ENCODE measurements around the gene MICAL3. TPM values are rescaled to one million over a fixed set of nuclear protein-coding genes. Genes with fewer than 3 reads are reported as not detected.

MICAL3 gene
- total and polyA plus RNA-seq, 7 donors: 9.6 to 94.2 (median 35.0) TPM

DNA sequence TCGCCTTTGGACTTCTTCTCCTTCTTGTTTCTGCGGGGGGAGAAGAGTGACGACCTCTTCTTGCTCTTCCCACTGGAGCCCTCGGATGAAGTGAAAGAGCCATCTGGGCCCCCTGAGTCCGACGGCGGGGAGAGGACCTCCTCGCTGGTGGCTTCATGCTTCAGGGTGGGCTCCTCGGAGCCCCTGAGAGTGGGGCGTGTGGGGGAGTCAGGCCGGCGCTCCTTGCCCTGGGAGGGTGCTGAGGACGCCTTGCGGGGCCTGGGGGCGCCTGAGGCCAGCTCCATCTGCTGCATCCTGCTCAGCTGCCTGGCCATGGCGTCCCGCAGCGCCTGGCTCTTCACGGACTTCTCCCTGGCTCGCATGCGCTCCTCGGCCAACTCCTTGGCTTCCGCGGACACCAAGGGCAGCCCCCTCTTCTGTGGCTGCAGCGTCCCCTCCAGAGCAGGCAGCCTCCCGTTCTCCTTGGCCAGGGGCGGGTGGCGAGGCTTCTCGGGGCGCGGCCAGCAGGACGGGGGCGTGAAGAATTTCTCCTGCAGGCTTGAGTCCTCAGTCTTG, 206.8 kb downstream of the MICAL3 start:
- H3K27me3 ChIP-seq: no peaks in the 10 kb centered on the region
- H3K4me1 ChIP-seq: no peaks in the 10 kb centered on the region
- no peak overlapping the region for H3K4me3 ChIP-seq
- TF ChIP-seq EP300 (IDR thresholded peaks at IDR 0.05): no peak
- TF ChIP-seq, protein P1, sequence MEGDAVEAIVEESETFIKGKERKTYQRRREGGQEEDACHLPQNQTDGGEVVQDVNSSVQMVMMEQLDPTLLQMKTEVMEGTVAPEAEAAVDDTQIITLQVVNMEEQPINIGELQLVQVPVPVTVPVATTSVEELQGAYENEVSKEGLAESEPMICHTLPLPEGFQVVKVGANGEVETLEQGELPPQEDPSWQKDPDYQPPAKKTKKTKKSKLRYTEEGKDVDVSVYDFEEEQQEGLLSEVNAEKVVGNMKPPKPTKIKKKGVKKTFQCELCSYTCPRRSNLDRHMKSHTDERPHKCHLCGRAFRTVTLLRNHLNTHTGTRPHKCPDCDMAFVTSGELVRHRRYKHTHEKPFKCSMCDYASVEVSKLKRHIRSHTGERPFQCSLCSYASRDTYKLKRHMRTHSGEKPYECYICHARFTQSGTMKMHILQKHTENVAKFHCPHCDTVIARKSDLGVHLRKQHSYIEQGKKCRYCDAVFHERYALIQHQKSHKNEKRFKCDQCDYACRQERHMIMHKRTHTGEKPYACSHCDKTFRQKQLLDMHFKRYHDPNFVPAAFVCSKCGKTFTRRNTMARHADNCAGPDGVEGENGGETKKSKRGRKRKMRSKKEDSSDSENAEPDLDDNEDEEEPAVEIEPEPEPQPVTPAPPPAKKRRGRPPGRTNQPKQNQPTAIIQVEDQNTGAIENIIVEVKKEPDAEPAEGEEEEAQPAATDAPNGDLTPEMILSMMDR (IDR thresholded peaks at IDR 0.05): no peak
- TF ChIP-seq POLR2AphosphoS5 (IDR thresholded peaks at IDR 0.05): no peak
- TF ChIP-seq POLR2A (IDR thresholded peaks at IDR 0.05): no peak
- no peak overlapping the region for H3K27ac ChIP-seq
- DNase-seq: no peak
- H3K9me3 ChIP-seq: no peaks in the 10 kb centered on the region
- intact Hi-C loops (cut with DNase I): no loop called here
- WGBS, 2 donors: 95 to 96% methylated on average over 33 of the region's 33 CpGs
- H3K36me3 ChIP-seq: peaks cover 11 to 97% (median 57%) of the 10 kb centered on the region in 4 donors

DNA sequence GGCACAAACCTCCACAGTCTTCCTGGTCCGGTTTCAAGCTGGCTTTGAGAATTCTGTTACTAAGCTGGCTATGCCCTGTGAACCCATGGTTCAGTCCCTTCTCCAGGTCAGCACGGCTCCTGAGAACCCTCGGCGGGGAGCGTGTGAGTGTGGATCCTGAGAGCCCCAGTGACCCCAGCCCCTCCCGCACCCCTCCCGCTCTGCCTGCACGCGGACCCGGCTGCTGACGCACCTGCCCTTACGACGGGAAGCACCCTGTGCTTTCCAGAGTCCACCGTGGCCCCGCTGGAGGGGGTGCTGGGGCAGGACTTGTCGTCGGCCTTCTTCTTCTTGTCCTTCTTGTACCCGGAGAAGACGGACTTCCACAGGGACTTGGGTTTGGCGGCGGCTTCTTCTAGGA, 207.3 kb downstream of the MICAL3 start:
- no peak for DNase-seq
- no peaks in the 10 kb centered on the region for H3K4me1 ChIP-seq
- H3K9me3 ChIP-seq: no peaks in the 10 kb centered on the region
- H3K36me3 ChIP-seq: peaks cover 11 to 97% (median 59%) of the 10 kb centered on the region in 4 donors
- H3K27me3 ChIP-seq: no peaks in the 10 kb centered on the region
- WGBS, 2 donors: 92 to 94% methylated on average over 21 of the region's 21 CpGs
- H3K4me3 ChIP-seq: no peak overlapping the region
- intact Hi-C loops (cut with DNase I): no loop called here
- no peak overlapping the region for H3K27ac ChIP-seq
- no peak for TF ChIP-seq POLR2A (IDR thresholded peaks at IDR 0.05)
- TF ChIP-seq EP300 (IDR thresholded peaks at IDR 0.05): no peak
- TF ChIP-seq POLR2AphosphoS5 (IDR thresholded peaks at IDR 0.05): no peak
- TF ChIP-seq, protein P1 (IDR thresholded peaks at IDR 0.05): no peak

DNA sequence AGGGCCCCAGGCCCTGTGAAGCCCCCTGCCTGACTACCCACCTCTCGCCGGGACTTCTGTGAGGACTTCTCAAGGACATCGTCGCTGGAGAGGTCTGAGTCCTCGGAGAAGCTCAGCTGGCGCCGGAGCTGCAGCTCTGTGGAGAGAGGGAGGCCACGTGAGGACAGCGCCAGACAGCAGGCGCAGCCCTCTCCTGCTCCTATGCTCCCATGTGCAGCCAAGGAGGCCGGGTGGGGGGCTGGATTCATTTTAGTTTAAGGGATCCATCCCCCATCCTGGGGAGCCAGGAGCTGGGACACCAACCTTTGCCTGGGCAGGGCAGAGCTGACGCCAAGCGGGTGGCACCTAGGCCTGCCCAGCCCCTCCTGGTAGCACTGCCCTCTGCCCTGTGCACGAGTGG, 207.7 kb downstream of the MICAL3 start:
- WGBS, 2 donors: 94 to 95% methylated on average over 14 of the region's 14 CpGs

DNA sequence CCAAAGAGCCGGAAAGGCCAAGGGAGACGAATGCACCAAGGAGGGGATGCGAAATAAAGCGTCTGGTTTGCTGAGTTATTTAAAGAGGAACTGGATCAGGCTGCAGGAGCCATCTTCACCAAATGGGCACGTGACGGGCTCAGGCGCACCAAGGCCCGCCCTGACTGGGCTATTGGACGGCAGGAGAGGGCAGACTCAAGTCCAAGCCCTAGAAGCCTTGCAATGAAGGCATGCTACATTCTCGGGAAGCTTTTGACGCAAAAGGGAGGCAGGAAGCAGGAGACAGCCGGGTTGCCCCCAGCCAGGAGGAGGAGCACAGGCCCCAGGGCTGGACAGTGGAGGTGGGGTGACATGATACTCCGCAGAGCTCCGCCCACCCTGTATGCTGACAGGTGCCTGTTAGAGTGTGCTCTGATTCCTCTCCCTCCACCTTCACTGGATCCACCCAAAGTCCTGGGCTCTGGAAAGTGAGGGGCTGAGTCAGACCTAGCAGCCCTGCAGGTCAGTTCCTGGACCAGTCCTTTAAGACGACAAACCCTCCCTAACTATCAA, 208.6 kb downstream of the MICAL3 start:
- no peak for TF ChIP-seq POLR2A (IDR thresholded peaks at IDR 0.05)
- no peak for TF ChIP-seq EP300 (IDR thresholded peaks at IDR 0.05)
- TF ChIP-seq, protein P1 (IDR thresholded peaks at IDR 0.05): no peak
- TF ChIP-seq POLR2AphosphoS5 (IDR thresholded peaks at IDR 0.05): no peak
- Histone ChIP-seq H3K27ac (no peak overlapping the region), H3K9me3 (no peaks in the 10 kb centered on the region), H3K4me1 (no peaks in the 10 kb centered on the region), H3K36me3 (peaks cover 17 to 98% (median 58%) of the 10 kb centered on the region in 4 donors), H3K27me3 (no peaks in the 10 kb centered on the region), H3K4me3 (no peak overlapping the region)
- 94% methylated on average over 15 of the region's 15 CpGs for WGBS, 2 donors
- DNase-seq: no peak
- intact Hi-C loops (cut with DNase I): no loop called here

More for the DNA sequence above, 207.7 kb downstream of the MICAL3 start:
- Histone ChIP-seq H3K9me3 (no peaks in the 10 kb centered on the region), H3K4me1 (no peaks in the 10 kb centered on the region), H3K27me3 (no peaks in the 10 kb centered on the region), H3K27ac (no peak overlapping the region), H3K4me3 (no peak overlapping the region), H3K36me3 (peaks cover 11 to 97% (median 59%) of the 10 kb centered on the region in 4 donors)
- intact Hi-C loops (cut with DNase I): no loop called here
- no peak for TF ChIP-seq POLR2AphosphoS5 (IDR thresholded peaks at IDR 0.05)
- TF ChIP-seq, protein P1 (IDR thresholded peaks at IDR 0.05): no peak
- TF ChIP-seq EP300 (IDR thresholded peaks at IDR 0.05): no peak
- no peak for DNase-seq
